Lower leg skin (tissue), 3 donors: ENCODE results near the gene GJB4.

Experiments
- POLR2A ChIP-seq, 2 donors: fragments of 450-650 bp; IDR thresholded peaks; one replicate each; pipeline ENCODE4 v1.6.1; 2016 to 2017; ENCODE audit warnings: antibody characterized with exemption in 2 of 2, mild to moderate bottlenecking in 1 of 2, moderate library complexity in 1 of 2
- TF ChIP-seq, protein P1 (sequence below), 3 donors: fragments of 450-650 bp; IDR thresholded peaks; one replicate each; pipeline ENCODE4 v1.5.1; 2016; ENCODE audit warnings: antibody characterized with exemption in 3 of 3, mild to moderate bottlenecking in 3 of 3, moderate library complexity in 2 of 3

DNA sequence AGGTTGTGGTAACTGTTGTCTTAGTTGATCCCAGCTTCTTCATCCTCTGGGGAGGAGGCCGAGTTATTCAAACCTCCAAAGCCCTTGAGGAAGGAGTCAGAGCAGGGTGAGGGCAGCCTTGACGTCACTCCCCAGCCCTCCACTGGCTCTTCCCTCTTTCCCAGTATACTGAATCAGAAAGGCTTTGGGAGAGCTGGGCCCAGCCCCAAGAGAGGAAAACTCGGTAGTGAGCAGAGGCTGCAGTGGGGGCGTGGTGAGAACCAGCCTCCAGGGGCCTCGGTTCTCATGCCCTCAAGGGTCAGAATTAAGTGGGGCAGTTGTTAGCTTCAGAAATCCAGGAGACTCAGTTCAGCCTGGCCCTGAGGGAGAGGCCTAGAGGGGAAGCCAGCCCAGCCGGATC lies 31.4 kb downstream of the GJB4 start:
- TF ChIP-seq, protein P1, sequence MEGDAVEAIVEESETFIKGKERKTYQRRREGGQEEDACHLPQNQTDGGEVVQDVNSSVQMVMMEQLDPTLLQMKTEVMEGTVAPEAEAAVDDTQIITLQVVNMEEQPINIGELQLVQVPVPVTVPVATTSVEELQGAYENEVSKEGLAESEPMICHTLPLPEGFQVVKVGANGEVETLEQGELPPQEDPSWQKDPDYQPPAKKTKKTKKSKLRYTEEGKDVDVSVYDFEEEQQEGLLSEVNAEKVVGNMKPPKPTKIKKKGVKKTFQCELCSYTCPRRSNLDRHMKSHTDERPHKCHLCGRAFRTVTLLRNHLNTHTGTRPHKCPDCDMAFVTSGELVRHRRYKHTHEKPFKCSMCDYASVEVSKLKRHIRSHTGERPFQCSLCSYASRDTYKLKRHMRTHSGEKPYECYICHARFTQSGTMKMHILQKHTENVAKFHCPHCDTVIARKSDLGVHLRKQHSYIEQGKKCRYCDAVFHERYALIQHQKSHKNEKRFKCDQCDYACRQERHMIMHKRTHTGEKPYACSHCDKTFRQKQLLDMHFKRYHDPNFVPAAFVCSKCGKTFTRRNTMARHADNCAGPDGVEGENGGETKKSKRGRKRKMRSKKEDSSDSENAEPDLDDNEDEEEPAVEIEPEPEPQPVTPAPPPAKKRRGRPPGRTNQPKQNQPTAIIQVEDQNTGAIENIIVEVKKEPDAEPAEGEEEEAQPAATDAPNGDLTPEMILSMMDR (IDR thresholded peaks at IDR 0.05) = no peak
- TF ChIP-seq POLR2A (IDR thresholded peaks at IDR 0.05) = no peak
